LHCN-M2 (cell line): ENCODE data around the gene C10orf53. TPM values are rescaled to one million over a fixed set of nuclear protein-coding genes. Genes with fewer than 3 reads are reported as not detected.
A peak's percentile ranks its signal among the peaks of the same experiment; 100 is the strongest.

Experiments used
- DNase-seq: peaks from one replicate; pipeline ENCODE4 v3.0.0-alpha.2; 2012; ENCODE audit warnings: low read depth
- total RNA-seq: library from RNA; depleted of rRNA; stranded (reverse); fragments of >200 nt; gene quantifications from 2 replicates; pipeline ENCODE4 v1.2.3, GENCODE V29; 2014; rRNA removed

C10orf53 gene
- total RNA-seq, 1 experiment from 2014 or later = not detected

DNA sequence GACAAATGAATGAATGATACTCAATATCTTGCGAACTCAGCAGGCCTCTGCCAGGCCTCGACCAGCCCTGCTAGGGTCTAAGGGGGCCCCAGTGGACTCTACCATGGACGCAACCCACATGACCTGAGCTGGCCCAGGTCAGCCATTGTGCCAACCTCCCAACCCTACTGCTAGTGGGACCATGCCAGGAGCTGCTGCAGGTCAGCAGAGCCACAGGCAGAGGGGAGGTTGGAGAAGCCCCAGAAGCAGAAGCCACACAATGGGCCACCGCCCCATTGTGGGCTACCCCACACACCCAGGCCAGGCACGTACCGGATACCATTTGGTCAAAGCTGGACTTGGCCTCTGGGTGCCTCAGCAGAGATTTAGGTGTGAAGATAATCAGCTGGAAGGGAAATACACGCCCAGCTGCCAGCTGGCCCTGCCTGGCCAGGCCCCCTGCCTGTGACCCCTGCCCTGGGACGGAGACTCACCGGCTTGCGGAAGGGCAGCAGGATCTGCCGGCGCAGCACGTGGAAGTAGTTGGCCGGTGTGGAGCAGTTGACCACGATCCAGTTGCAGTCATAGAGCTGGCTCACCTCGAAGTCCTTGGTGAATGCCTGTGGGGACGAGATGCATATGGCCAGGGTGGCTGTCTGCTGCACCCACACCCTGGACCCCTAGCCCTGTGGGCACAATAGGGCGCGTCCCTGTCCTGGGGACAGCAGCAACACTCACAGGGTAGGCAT lies 58.2 kb downstream of the C10orf53 start:
- DNase-seq = no peak

DNA sequence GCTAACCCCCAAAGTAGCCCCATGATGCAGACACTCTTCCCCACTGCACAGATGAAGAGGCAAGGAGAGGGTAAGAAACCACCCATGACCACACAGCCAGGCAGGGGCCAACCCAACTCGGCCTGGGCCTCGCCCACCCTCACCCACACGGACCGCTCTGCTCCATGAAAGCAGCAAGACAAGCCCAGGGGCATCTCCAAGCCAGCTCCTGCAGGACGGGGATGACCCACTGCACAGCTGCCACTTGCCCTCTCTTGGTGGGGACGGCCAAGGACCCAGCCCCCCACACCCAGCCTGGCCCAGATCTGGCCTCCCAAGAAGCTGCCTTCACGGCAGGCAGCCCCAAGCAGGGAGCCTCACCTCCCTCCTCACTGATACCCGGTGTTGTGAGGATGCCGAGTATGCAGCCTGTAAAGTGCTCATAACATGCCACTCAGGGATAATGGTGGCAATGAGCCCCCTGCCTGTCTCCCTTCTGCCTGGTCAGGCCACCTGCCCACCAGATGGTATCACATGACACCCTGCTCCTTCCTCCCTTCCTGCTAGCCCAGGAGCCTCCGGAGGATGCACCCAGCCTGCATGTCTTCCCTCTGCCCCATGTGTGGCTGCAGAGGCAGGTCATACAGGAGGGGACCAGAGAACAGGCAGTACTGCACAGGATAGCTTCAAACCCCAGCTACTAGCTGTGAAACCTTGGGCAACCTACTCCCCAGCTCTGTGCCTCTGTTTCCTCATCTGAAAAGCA lies 59.3 kb downstream of the C10orf53 start:
- no peak for DNase-seq

DNA sequence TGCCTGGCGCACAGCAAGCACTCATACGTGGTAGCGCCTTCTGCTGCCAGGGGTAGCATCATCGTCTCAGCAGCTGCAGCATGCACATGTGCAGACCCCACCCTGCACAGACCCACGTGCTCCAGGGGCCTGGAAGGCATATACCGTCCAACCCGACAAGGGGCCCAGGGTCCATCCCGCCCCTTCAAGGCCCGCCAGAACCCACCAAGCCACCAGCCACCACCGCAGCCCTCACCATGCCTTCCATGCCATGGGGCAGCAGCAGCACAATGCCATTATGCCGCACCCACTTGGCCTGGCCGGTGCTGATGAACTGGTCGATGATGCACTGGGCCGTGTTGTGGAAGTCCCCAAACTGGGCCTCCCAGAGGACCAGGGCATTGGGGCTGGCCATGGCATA lies 60.0 kb downstream of the C10orf53 start:
- no peak for DNase-seq

DNA sequence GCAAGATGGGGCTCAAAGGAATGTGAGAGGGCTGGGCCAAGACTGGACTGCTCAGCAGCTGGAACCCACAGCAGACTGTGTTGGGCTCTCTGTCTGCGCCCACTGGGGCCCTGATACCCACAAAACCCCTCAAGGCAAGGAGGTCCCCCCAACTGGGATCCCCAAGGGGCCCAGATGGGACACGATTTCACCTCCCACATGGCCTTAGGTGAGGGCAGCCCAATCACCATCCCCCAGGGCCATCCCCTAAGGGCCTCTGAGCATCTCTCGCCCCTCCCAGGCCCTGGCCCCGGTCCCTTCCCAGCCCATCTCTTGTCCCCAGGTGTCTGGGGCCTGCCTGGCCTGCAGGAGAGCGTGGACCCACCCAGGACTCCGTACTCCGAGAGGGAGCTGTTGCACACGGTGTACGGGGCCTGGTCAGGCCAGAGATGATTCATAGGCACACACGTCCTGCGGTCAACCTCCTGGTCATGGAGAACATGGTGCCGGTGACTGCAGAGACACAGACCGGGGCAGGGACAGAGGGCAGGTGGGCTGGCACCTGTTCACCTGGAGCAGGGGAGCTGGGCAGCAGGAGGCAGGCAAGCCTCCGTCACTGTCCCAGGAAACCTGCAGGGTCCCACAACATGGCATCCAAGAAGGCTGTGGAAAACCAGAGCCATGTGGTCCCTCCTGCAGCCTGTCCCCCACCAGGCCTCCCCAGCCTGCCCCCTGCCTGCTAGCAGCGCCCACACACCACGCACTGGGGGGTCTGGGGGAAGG lies 61.1 kb downstream of the C10orf53 start:
- no peak for DNase-seq

DNA sequence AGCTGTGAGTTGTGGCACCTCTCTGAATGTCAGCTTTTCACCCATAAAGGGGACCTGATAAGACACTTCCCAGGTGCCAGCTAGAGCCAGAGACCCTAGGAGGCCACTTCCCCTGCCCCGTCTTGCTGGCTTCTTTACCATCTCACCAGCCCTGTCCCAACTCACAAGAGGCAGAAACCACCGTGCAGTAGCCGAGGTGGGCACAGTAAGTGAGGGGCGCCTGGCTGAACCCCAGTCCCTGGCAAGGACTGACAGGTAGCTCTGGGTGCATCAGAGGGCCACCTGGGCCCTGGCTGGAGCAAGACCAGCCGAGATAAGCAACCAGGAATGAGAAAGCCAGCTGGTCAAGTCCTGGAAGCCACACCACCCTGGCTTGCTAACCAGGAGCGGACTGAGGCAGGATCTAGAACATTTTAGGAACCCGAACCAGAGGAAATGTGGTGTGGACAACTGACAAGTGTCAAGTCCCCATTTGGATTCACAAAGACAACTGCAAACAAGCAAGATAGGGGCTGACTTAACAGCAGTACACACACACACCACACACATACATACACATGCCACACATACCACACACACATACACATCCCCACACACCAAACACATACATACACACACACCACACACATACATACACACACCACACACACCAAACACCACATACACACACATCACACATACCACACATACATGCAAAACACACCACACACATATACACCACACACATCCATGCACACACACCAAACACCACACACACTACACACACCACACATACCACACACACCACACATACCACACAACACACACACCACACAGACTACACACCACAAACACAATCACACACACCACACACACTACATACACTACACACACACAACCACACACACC lies 61.9 kb downstream of the C10orf53 start:
- peak; percentile 3 for DNase-seq

GRCh38 chr10:49742683-49743463 lies 63.4 kb downstream of the C10orf53 start:
- DNase-seq = no peak

DNA sequence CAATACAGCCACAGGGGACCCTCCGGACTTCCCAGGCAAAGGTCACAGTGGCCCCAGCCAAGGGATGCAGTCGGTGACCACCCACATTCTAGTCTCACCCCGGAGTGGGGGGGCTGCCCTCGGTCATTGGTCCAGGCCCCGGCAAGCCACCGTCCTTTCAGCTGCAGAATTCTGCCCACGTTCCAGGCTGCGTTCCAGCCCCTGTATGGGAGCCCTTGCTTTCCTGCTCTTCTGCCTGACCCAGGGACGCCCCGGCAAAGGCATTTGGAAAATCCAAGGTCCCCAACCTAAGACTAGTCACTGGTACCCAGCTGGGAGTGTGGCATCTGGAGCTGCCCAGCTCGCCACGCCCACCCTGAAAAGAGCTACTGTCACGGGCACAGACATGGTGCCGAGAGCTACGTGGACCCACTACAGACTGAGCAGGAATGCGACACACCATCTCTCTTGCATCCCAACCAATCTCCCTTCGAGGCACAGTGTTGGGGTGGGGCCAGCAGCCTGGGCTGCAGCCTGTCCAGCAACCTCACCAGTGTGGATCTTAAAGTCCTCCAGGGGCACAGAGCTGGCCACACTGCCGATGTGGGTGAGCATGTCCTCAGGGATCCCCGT lies 64.1 kb downstream of the C10orf53 start:
- DNase-seq = no peak

DNA sequence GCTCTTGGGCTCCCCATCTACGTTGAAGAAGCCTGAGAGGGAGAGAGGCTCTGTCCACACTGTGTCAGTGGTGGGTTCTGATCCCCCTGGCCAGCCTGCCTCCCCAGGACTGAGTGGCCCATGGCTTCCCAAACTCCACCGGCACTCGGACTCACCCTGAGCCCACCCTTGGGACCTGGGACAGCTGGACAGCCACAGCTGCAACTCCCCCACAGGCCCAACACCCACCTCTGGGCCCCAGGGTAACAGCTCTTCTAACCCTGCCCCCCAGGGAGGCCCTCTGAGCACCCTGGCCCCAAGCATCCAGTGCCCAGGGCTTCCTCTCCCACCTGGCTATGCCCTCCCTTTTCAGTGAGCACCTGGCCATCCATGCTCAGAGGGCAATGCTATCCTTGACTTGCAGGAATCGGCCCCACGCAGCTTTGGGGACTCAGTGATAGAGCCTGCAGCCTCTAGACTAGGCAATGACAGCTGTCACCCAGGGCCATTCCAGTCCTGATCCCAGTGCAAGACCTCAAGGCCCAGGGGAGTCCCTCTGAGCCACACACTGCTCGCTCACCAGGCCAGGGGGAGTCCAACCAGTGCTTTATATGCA lies 64.7 kb downstream of the C10orf53 start:
- no peak for DNase-seq

- no peak for DNase-seq
Observed at GRCh38 chr10:49744924-49745605, 65.6 kb downstream of the C10orf53 start.

DNA sequence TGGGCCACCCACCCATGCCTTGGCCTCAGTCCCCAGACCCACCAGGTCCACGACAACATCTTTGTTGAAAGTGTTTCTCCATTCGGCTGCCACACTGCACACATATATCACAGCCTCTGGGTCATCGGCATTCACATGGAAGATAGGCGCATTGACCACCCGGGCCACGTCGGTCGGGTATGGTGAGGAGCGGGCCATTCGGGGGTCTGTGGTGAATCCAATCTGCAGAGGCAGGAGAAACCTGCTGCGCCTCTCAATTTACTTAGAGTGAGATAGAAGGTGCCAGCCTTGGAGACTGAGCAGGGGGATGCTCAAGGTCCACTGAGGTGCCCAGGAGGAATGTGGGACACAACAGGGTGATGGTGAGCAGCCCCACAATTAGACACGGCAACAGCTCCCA lies 66.3 kb downstream of the C10orf53 start:
- no peak for DNase-seq

- DNase-seq = no peak
Observed at GRCh38 chr10:49746626-49747302, 67.3 kb downstream of the C10orf53 start.

Other genes starting within 250 kb of the C10orf53 start
- gene ERCC6, start 140.5 kb upstream of the C10orf53 start, total RNA-seq = 6.3 and 7.3 TPM in 2 replicates
- not detected in 2 replicates for gene SLC18A3, start 69.3 kb upstream of the C10orf53 start, total RNA-seq
- not detected in 2 replicates for gene CHAT, start 65.6 kb upstream of the C10orf53 start, total RNA-seq
- gene OGDHL, start 82.7 kb downstream of the C10orf53 start, total RNA-seq = 0.06 TPM in 1 of 2 replicates, not detected in the other